DND-41 (cell line): ENCODE results near the gene GPT2.

ENCODE experiments used
- EZH2 ChIP-seq: IDR thresholded peaks from 3 replicates; pipeline ENCODE4 v1.6.1; 2012; ENCODE audit warnings: borderline replicate concordance, low read depth, mild to moderate bottlenecking, moderate library complexity, low read length, inconsistent platforms; ENCODE audit not compliant: severe bottlenecking
- TF ChIP-seq, protein P1 (sequence below): IDR thresholded peaks from 2 replicates; pipeline ENCODE4 v1.5.1; 2012; ENCODE audit warnings: borderline replicate concordance, low read length, moderate library complexity, mild to moderate bottlenecking; ENCODE audit not compliant: poor library complexity, severe bottlenecking; ENCODE audit errors: extremely low read depth

DNA sequence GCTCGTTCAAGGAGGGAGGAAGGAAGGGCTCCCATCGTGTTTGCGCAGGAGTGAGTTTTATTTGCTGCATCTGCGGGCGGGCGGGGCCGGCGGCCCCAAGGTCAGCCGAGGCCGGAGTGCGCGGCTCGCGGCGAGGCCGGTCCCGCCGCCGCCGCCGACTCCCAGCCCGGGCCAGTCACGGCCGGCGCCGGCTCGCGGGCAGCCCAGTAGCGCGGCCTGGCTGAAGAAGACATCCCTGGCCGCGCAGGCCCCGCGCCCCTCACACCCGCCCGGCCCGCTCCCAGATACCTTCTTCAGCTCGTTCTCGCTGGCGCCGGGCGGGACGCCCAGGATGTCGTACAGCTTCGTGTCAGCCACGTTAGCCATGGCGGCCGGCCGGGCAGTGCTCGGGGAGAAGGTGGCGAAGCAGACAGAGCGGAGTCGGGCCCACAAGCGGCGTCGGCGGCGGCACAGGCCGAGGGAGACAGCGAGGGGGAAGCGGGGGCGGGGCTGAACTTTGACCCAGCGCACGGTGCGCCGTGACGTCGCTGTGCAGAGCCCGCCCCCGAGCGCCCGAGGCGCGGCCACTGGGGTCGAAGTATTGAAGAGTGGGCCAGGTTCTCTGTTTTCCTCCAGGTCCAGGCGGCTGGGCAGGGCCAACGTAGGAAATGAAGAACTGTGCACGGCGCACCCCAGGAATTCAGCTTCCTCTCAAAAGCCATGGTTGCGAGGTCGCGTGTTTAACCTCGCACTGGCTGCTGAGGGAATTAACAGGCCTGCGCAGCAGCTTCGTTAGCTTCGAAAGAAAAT is 89.2 kb downstream of the GPT2 start, which contains the start of gene DNAJA2:
- TF ChIP-seq, protein P1, sequence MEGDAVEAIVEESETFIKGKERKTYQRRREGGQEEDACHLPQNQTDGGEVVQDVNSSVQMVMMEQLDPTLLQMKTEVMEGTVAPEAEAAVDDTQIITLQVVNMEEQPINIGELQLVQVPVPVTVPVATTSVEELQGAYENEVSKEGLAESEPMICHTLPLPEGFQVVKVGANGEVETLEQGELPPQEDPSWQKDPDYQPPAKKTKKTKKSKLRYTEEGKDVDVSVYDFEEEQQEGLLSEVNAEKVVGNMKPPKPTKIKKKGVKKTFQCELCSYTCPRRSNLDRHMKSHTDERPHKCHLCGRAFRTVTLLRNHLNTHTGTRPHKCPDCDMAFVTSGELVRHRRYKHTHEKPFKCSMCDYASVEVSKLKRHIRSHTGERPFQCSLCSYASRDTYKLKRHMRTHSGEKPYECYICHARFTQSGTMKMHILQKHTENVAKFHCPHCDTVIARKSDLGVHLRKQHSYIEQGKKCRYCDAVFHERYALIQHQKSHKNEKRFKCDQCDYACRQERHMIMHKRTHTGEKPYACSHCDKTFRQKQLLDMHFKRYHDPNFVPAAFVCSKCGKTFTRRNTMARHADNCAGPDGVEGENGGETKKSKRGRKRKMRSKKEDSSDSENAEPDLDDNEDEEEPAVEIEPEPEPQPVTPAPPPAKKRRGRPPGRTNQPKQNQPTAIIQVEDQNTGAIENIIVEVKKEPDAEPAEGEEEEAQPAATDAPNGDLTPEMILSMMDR = no peak
- no peak for TF ChIP-seq EZH2
